COLO668 (cell line): ENCODE measurements around the gene ACOT4.
"Not testable (repeated sequence)": the region's sequence is repeated elsewhere in the genome, so short reads cannot be mapped to it uniquely, and the experiment has no call there.

Source experiments
- DNase-seq: peaks from one replicate; lab custom pipeline; 2025; ENCODE audit not compliant: unreplicated experiment; lab: John Stamatoyannopoulos, UW

The ACOT4 gene

DNA sequence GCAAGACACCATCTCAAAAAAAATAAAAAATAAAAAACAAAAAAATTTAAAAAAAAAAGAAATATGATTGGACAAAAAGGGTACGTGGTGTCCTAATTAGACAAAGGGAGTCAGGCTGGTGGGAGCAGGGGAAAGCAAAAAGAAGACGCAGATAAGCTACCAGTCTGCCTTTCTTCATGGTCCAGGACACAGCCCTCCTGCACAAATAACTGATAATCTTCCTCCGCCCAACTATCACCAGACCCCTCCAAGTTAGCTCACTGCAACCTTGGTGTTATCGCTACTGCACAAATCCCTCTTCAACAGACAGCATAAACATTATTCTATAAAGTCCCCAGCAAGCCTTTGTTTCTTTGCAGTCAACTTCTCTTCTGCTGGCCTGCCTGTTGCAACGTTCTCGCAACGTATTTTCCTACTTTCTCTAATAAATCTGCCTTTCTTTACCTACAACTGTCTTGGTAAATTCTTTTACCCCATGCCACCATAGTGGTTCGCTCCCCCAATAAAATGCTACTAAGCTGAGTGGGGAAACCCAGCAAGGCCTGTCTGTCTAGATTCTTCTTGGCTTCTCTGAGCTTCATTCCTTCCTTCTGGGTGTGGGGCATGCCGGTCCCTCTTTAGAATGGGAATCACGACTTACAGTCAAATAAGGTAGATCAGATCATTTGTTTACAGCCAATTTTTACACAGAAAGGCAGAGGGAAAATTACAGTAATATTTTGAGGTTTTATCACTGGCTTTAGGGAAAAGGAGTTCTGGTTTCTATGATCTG is 38.5 kb downstream of the ACOT4 start:
- no peak for DNase-seq

- DNase-seq, result peak; percentile 63
These were observed 41.7 kb downstream of the ACOT4 start for GRCh38 chr14:73633116-73634010.

DNA sequence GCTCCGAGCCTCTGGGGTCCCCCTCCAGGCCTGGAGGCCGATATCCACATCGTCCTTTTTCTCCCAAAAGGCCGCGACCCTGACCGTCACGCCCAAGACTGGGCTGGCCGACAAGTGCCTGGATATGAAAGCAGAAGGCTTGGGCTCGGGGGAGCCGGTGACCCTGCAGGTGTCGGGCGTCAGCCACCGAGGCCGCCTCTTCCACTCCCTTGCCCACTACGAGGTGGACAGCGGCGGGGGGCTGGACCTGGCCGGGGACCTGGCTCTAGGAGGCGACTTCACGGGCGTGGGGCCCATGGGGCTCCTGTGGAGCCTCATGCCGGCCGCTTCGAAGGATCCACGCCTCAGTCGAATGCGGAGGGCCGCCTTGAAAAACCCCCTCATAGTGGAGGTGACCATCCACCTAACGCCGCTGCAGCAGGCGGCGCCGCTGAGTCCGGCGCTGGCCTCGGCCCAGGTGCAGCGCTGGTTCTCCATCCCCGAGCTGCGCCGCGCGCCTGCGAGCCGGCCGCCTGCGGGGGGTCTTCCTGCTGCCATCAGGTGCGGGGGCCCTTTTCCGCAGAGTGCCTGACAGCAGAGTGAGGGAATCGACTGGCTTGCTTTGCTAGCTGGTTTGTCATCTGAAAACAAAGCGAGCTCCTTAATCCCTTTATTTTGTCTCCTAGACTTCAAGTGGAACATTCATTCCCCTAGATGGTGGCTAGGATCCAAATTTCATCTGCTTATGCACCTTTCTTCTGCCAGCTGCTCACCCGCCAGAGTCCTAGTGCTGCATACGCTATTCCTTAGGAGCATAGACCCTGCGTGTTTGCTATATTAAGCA is 42.5 kb downstream of the ACOT4 start:
- DNase-seq, result peak; percentile 82

- not testable (repeated sequence) for DNase-seq
These were observed 44.7 kb downstream of the ACOT4 start for GRCh38 chr14:73636355-73636754.

- no peak for DNase-seq
These were observed 46.2 kb downstream of the ACOT4 start for GRCh38 chr14:73637830-73638229.

DNA sequence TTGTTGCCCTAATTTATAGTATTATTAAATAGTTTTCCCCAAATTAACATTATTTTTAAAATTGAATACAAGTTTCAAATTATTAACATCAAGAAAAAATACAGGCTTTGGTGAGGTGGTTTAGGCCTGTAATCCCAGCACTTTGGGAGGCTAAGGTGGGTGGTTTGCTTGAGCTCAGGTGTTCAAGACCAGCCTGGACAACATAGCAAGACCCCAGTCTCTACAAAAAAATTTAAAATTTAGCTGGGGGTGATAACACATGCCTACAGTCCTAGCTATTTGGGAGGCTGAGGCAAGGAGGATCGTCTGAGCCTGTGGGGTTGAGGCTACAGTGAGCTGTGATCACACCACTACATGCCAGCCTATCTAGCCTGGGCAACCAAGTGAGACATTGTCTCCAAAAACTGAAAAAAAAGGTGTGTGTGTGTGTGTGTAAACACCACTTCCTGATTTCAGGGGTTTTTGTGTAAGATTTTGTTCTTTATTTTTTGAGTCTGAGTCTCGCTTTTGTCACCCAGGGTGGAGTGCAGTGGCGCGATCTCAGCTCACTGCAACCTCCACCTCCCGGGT is 49.2 kb downstream of the ACOT4 start:
- no peak for DNase-seq

DNA sequence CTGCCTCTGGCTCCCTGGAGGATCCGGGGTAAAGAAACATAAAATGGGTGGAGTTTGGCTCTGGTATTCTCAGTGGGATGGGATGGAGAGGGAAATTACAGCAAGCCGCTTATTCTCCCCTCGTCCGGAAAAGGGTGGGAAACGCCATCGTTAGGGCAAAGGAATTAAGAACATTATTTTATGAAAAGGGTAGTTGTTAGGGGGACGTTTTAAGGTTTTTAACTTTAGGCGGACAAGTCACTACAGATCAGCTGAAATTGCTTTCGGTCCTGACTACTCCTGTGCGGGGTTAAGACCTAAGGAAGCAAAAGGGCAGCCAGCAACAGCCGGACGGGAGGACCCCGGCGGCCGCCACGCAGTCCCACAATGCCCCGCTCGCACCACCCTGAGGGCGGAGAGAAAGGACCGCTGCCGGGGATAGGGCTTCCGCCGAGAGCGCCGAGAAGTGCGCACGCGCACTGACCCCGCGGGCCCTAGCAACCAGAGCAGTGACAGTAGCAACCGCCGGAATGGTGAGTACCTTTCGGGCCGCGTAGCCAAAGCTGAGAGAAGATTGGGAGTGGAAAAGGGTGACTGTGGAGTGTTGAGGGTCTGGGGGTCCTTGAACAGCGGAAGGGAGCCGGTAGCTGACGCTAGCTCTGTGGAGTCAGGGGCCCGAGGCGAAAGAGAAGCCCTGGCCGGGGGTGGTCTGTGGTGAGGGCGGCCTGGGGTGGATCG is 53.0 kb downstream of the ACOT4 start, which contains the start of gene DNAL1:
Gene DNAL1 (plus strand): TSS at position 456 of the 717 bp plus-strand sequence. CDS start 54 bp downstream, at position 510.
- peak; percentile 96 for DNase-seq

DNA sequence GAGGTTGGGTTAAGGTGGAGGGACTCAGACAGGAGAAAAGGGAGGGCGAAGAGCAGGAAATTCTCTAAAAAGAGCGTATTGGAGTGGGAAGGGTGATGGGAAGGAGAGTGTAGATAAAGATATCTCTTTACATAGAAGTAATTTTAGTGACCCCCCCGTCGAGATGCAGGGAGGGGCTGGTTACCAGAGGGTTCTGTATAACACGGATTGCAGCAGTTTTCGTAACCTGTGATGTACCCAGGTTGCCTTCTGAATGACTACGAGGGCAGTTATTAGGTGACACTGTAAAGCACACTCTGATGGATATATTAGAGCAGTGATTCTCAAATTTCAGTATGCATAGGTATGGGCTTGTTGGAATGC is 53.6 kb downstream of the ACOT4 start:
- DNase-seq, result no peak
